22Rv1 (cell line): Measurements from ENCODE around the gene CFAP73.

Experiments
- ZFX ChIP-seq: fragments of 450-650 bp; IDR thresholded peaks from 2 replicates; pipeline ENCODE4 v1.6.1; 2017; ENCODE audit warnings: antibody characterized with exemption, borderline replicate concordance
- TF ChIP-seq, protein P1 (sequence below): fragments of 450-650 bp; IDR thresholded peaks from 2 replicates; pipeline ENCODE4 v1.5.1; 2017; ENCODE audit warnings: mild to moderate bottlenecking

DNA sequence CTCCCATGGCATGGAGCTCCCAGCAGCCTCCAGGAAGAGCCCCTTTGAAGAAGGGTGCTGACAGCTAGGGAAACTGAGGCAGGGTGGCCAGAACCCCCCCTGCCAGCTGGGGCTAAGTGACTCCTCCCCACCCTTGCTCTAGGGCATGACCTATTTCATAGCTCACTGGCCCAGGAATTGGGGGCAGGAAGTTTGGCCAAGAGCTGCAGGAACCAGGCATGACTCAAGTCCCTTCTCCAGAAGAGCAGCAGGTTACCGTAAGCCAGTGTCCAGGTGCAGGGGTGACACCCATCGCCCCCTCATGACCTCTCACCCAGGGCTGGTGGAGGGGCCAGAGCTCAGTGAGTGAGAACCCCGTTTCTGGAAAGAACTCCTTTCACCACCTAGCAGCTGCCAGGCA lies 15.9 kb upstream of the CFAP73 start:
- TF ChIP-seq, protein P1, sequence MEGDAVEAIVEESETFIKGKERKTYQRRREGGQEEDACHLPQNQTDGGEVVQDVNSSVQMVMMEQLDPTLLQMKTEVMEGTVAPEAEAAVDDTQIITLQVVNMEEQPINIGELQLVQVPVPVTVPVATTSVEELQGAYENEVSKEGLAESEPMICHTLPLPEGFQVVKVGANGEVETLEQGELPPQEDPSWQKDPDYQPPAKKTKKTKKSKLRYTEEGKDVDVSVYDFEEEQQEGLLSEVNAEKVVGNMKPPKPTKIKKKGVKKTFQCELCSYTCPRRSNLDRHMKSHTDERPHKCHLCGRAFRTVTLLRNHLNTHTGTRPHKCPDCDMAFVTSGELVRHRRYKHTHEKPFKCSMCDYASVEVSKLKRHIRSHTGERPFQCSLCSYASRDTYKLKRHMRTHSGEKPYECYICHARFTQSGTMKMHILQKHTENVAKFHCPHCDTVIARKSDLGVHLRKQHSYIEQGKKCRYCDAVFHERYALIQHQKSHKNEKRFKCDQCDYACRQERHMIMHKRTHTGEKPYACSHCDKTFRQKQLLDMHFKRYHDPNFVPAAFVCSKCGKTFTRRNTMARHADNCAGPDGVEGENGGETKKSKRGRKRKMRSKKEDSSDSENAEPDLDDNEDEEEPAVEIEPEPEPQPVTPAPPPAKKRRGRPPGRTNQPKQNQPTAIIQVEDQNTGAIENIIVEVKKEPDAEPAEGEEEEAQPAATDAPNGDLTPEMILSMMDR = no peak
- TF ChIP-seq ZFX = no peak
